Liver (tissue), 9 donors: Measurements from ENCODE around the gene DDX54. TPM values are rescaled to one million over a fixed set of nuclear protein-coding genes. Genes with fewer than 3 reads are reported as not detected.

ENCODE experiments used
- DNase-seq: peaks from one replicate; pipeline ENCODE4 v3.0.0-alpha.2; 2017; ENCODE audit warnings: low spot score
- H3K27ac ChIP-seq, 2 donors: one replicate each; pipeline ENCODE4 v1.7.0; 2013; ENCODE audit warnings: inconsistent platforms in 2 of 2, low read length in 2 of 2, control low read depth in 1 of 2, low read depth in 1 of 2, mild to moderate bottlenecking in 1 of 2
- H3K27me3 ChIP-seq, 4 donors: one replicate each; pipeline versions ENCODE4 v1.6.1 to v1.7.0; 2013; ENCODE audit warnings: low read length in 3 of 4, inconsistent platforms in 1 of 4, mild to moderate bottlenecking in 1 of 4, moderate library complexity in 1 of 4; ENCODE audit not compliant: control insufficient read depth in 4 of 4, insufficient read depth in 4 of 4
- H3K36me3 ChIP-seq, 4 donors: one replicate each; pipeline versions ENCODE4 v1.6.1 to v1.7.0; 2013; ENCODE audit warnings: low read length in 3 of 4, mild to moderate bottlenecking in 3 of 4, low read depth in 1 of 4, moderate library complexity in 1 of 4; ENCODE audit not compliant: control insufficient read depth in 4 of 4, insufficient read depth in 3 of 4
- H3K4me1 ChIP-seq, 4 donors: one replicate each; pipeline versions ENCODE4 v1.6.1 to v1.7.0; 2013; ENCODE audit warnings: low read length in 3 of 4, mild to moderate bottlenecking in 3 of 4, moderate library complexity in 1 of 4; ENCODE audit not compliant: control insufficient read depth in 4 of 4, insufficient read depth in 4 of 4
- H3K4me3 ChIP-seq, 3 donors: one replicate each; pipeline versions ENCODE4 v1.6.1 to v1.7.0; 2013; ENCODE audit warnings: low read length in 3 of 3, control low read depth in 1 of 3, low read depth in 1 of 3, mild to moderate bottlenecking in 1 of 3
- H3K9ac ChIP-seq, 2 donors: one replicate each; pipeline ENCODE4 v1.7.0; 2013; ENCODE audit warnings: low read length in 2 of 2, mild to moderate bottlenecking in 2 of 2, moderate library complexity in 2 of 2, control low read depth in 1 of 2, low read depth in 1 of 2
- H3K9me3 ChIP-seq, 4 donors: one replicate each; pipeline versions ENCODE4 v1.6.1 to v1.7.0; 2013; ENCODE audit warnings: low read length in 3 of 4; ENCODE audit not compliant: control insufficient read depth in 4 of 4
- FOXA2 ChIP-seq: IDR thresholded peaks from 2 replicates; pipeline ENCODE4 v1.6.1; 2016; ENCODE audit warnings: antibody characterized with exemption
- GABPA ChIP-seq, 2 donors: IDR thresholded peaks in 1 of 2; conservative IDR thresholded peaks in 1 of 2; 2 replicates each; pipeline ENCODE4 v1.6.1; 2016; ENCODE audit warnings: antibody characterized with exemption in 2 of 2, mild to moderate bottlenecking in 1 of 2, moderate library complexity in 1 of 2
- HNF4A ChIP-seq, 2 donors: conservative IDR thresholded peaks; 2 replicates each; pipeline ENCODE4 v1.6.1; 2016; ENCODE audit warnings: antibody characterized with exemption in 2 of 2, mild to moderate bottlenecking in 2 of 2
- HNF4G ChIP-seq: IDR thresholded peaks from 2 replicates; pipeline ENCODE4 v1.6.1; 2016; ENCODE audit warnings: antibody characterized with exemption
- JUND ChIP-seq, 2 donors: IDR thresholded peaks; 2 replicates each; pipeline ENCODE4 v1.6.1; 2016; ENCODE audit warnings: antibody characterized with exemption in 2 of 2
- NR2F2 ChIP-seq: IDR thresholded peaks from 2 replicates; pipeline ENCODE4 v1.6.1; 2016; ENCODE audit warnings: antibody characterized with exemption
- RAD21 ChIP-seq, 2 donors: IDR thresholded peaks; 2 replicates each; pipeline ENCODE4 v1.6.1; 2016; ENCODE audit warnings: antibody characterized with exemption in 2 of 2, mild to moderate bottlenecking in 2 of 2
- RXRA ChIP-seq, 2 donors: IDR thresholded peaks; 2 replicates each; pipeline ENCODE4 v1.6.1; 2017 to 2018; ENCODE audit warnings: antibody characterized with exemption in 2 of 2, mild to moderate bottlenecking in 1 of 2
- SP1 ChIP-seq: IDR thresholded peaks from 2 replicates; pipeline ENCODE4 v1.6.1; 2018; ENCODE audit warnings: antibody characterized with exemption, mild to moderate bottlenecking
- WGBS: extraction: QIAGEN DNeasy Blood & Tissue Kit; methylation state at CpG from one replicate; pipeline ENCODE4 v1.1.7; 2013; 5-methylcytosine and 5-hydroxymethylcytosine counted together
- polyA plus RNA-seq, 2 donors: library from polyadenylated mRNA; stranded (reverse) in 1 of 2; unstranded in 1 of 2; fragments of 200-250 nt in 1 of 2; fragments of >200 nt in 1 of 2; fragmentation: Nextera tagmentation in 1 of 2; extraction: Ambion mirVana in 1 of 2; gene quantifications; one replicate each; pipeline versions ENCODE4 v1.2.1 to v1.2.3, GENCODE V29; 2013 to 2015
- total RNA-seq, 2 donors: library from RNA; depleted of rRNA; stranded (reverse); fragments of >200 nt; gene quantifications; one replicate each; pipeline ENCODE4 v1.2.3, GENCODE V29; 2014
- TF ChIP-seq, protein P1 (sequence below): IDR thresholded peaks from 2 replicates; pipeline ENCODE4 v1.6.1; 2016; ENCODE audit warnings: antibody characterized with exemption
- TF ChIP-seq, protein P2 (sequence below): fragments of 150-350 bp; IDR thresholded peaks from 2 replicates; pipeline ENCODE4 v1.5.1; 2017; ENCODE audit warnings: improper control_type of control experiment, low read depth, low read length; ENCODE audit not compliant: missing input control
- donor health status: healthy.
- donor health status: healthy.
- donor health status: healthy.
- donor health status: healthy.
- donor health status: healthy.

Gene DDX54
- total and polyA plus RNA-seq, 4 donors = 20.2 to 28.4 (median 21.6) TPM

DNA sequence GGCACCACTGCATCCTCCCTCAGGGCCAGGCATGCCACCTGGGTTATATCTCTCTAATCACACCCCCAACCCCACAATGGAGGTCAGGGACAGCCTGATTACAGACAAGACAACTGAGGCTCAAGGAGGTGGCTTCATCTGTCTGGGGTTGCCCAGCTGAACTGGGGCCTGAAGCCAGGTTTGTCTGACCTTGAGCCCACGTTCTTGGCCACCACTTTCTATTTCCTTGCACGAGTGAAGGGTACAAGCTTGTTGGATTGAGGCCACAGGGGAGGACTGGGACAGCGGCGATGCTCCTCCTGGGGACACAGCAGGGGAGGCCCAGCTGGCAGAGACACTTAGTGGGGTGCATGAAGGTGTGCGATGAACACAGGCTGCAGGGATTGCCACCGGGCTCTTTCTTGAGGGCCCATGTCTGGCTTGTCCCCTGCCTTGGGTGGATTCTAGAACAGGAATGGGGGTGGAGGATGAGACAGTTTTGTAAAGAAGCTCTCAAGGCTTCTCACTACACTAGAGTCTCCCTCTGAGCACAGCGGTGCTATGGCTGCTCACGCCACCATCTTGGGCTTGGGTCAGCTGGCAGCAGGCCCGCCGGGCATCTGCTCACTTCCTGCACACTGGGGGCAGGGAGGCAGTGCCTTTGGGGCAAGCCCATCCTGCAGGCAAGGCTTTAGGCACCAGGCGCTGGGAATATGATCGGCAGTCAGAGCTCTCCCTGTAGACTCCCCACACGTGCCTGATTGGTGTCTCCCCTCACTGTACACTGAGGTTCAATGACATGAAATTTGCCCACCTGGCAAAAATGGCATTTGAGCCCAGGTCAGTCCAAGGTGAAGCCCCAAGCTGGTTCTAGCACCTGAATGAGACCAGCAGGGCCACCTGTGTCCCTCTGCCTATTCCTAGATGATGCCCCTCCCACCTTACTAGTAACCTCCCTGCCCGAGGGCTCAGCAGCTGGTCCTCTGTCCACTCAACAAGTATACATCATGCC lies 16.2 kb upstream of the DDX54 start:
- 95% methylated on average over 14 of the region's 14 CpGs for WGBS
- Histone ChIP-seq H3K27ac (no peak overlapping the region), H3K9me3 (no peaks in the 10 kb centered on the region), H3K27me3 (no peaks in the 10 kb centered on the region), H3K4me3 (no peak overlapping the region), H3K36me3 (no peaks in the 10 kb centered on the region), H3K9ac (no peak overlapping the region), H3K4me1 (peaks cover 0 to 2% (median 0%) of the 10 kb centered on the region in 4 donors)
- no peak for TF ChIP-seq RXRA (IDR thresholded peaks at IDR 0.05)
- TF ChIP-seq SP1 = no peak
- TF ChIP-seq HNF4A (conservative IDR thresholded peaks at IDR 0.05) = no peak
- TF ChIP-seq RAD21 (IDR thresholded peaks at IDR 0.05) = no peak
- no peak for TF ChIP-seq GABPA (IDR thresholded peaks at IDR 0.05 in 1 of 2, conservative IDR thresholded peaks at IDR 0.05 in 1 of 2)
- TF ChIP-seq HNF4G = no peak
- TF ChIP-seq NR2F2 = no peak
- TF ChIP-seq JUND (IDR thresholded peaks at IDR 0.05) = no peak
- no peak for DNase-seq

DNA sequence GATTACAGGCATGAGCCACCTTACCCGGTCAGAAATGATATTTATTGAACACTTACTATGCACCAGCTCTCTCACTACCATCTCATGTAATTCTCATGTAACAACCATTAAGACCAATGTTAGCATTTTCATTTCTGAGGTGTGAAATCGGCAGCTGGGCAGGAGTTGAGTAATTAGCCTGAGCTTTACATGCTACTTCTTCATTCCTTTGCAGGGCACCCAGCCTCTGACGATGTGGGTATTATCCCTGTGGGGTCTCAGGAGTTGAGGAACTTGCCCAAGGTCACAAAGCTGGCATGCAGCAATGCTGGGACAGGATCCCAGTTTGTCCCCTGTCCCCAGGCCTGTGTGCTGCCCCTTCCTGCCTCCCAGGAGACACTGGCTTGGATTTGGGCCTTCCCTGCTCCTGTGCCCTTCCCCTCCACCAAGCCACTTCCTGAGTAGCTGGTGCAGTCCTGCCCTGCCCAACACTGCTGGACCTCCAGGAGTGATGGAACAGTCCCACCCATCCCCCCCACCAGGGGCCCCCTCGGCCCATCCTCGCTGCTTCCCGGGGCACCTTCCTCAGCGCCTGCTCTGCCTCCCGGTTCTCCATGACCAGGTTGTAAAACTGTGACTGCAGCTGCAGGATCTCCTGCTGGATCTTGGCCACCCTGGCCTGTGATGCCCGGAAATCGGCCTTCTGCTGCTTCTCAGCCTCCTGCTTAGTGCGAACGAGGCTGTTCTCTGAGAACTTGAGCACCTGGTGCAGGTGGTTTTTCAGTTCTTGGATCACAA lies 14.9 kb upstream of the DDX54 start:
- no peak overlapping the region for H3K27ac ChIP-seq
- 87% methylated on average over 12 of the region's 12 CpGs for WGBS
- H3K4me1 ChIP-seq = peaks cover 0 to 2% (median 0%) of the 10 kb centered on the region in 4 donors
- H3K9me3 ChIP-seq = no peaks in the 10 kb centered on the region
- no peaks in the 10 kb centered on the region for H3K36me3 ChIP-seq
- no peak for TF ChIP-seq HNF4A (conservative IDR thresholded peaks at IDR 0.05)
- H3K9ac ChIP-seq = no peak overlapping the region
- no peaks in the 10 kb centered on the region for H3K27me3 ChIP-seq
- H3K4me3 ChIP-seq = no peak overlapping the region
- DNase-seq = no peak

DNA sequence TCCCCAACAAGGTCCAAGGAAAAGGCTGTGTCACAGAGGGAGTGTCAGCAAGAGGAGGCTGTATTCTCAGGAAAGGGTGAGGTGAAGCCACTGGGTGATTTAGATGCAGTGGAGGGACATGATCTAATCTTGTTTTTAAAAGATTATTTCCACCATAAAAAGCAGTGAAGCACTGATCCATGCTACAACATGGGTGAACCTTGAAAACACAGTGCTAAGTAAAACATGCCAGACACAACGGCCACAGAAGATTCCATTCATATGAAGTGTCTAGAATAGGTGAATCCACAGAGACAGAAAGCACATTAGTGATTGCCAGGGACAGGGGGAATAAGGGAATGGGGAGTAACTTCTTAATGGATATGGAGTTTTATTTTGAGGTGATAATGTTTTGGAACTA lies 13.0 kb upstream of the DDX54 start:
- no peak for DNase-seq
- no peak overlapping the region for H3K27ac ChIP-seq
- H3K4me3 ChIP-seq = no peak overlapping the region
- H3K9me3 ChIP-seq = no peaks in the 10 kb centered on the region
- WGBS = 90% methylated on average over 1 of the region's 1 CpG
- no peaks in the 10 kb centered on the region for H3K36me3 ChIP-seq
- TF ChIP-seq FOXA2 (no peak), HNF4A (conservative IDR thresholded peaks at IDR 0.05) (no peak), RAD21 (IDR thresholded peaks at IDR 0.05) (no peak), GABPA (IDR thresholded peaks at IDR 0.05 in 1 of 2, conservative IDR thresholded peaks at IDR 0.05 in 1 of 2) (no peak)
- TF ChIP-seq, protein P1, sequence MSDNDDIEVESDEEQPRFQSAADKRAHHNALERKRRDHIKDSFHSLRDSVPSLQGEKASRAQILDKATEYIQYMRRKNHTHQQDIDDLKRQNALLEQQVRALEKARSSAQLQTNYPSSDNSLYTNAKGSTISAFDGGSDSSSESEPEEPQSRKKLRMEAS = no peak
- TF ChIP-seq, protein P2, sequence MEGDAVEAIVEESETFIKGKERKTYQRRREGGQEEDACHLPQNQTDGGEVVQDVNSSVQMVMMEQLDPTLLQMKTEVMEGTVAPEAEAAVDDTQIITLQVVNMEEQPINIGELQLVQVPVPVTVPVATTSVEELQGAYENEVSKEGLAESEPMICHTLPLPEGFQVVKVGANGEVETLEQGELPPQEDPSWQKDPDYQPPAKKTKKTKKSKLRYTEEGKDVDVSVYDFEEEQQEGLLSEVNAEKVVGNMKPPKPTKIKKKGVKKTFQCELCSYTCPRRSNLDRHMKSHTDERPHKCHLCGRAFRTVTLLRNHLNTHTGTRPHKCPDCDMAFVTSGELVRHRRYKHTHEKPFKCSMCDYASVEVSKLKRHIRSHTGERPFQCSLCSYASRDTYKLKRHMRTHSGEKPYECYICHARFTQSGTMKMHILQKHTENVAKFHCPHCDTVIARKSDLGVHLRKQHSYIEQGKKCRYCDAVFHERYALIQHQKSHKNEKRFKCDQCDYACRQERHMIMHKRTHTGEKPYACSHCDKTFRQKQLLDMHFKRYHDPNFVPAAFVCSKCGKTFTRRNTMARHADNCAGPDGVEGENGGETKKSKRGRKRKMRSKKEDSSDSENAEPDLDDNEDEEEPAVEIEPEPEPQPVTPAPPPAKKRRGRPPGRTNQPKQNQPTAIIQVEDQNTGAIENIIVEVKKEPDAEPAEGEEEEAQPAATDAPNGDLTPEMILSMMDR = no peak
- no peaks in the 10 kb centered on the region for H3K27me3 ChIP-seq
- H3K4me1 ChIP-seq = peaks cover 0 to 5% (median 2%) of the 10 kb centered on the region in 4 donors
- no peak overlapping the region for H3K9ac ChIP-seq
